H1 (cell line): Measurements from ENCODE around the gene ERO1B. TPM values are rescaled to one million over a fixed set of nuclear protein-coding genes. Genes with fewer than 3 reads are reported as not detected.

Experiments used
- CTCF ChIA-PET: fragments of 300-600 bp; sonication (Branson Sonifier 250); formaldehyde crosslinking; loops from one replicate; lab custom pipeline; 2021; ENCODE audit not compliant: partially characterized antibody; lab: Charles Lee
- POLR2A ChIA-PET: fragments of 300-600 bp; sonication (Branson Sonifier 250); formaldehyde crosslinking; loops from one replicate; lab custom pipeline; 2021; ENCODE audit warnings: inconsistent platforms; ENCODE audit not compliant: partially characterized antibody; lab: Charles Lee
- DNase-seq, 2 experiments: peaks; one replicate each; pipeline versions ENCODE4 v3.0.0 to v3.0.0-alpha.2; 2010 to 2022; ENCODE audit warnings: low spot score in 2 of 2, low read depth in 1 of 2, mixed read lengths in 1 of 2
- FAIRE-seq: peaks from 2 replicates; lab custom pipeline; 2011; peaks lifted over from hg19 to GRCh38; lab: Jason Lieb, UNC
- H2AFZ ChIP-seq: 2 replicates; pipeline ENCODE4 v1.8.1; 2012; ENCODE audit warnings: low read length, inconsistent platforms
- H2AK5ac ChIP-seq: 2 replicates; pipeline ENCODE4 v1.6.1; 2013; ENCODE audit warnings: low read depth, low read length
- H2BK120ac ChIP-seq: replicated peaks from 2 replicates; pipeline ENCODE3; 2013; ENCODE audit warnings: low read depth, low read length, inconsistent platforms
- H2BK12ac ChIP-seq: 2 replicates; pipeline ENCODE4 v1.6.1; 2013; ENCODE audit warnings: low read depth, low read length
- H2BK15ac ChIP-seq: 2 replicates; pipeline ENCODE4 v1.6.1; 2013; ENCODE audit warnings: low read length
- H2BK20ac ChIP-seq: 2 replicates; pipeline ENCODE4 v1.6.1; 2013; ENCODE audit warnings: low read length
- H2BK5ac ChIP-seq: 2 replicates; pipeline ENCODE4 v1.6.1; 2013; ENCODE audit warnings: low read depth, low read length
- H3K14ac ChIP-seq: 2 replicates; pipeline ENCODE4 v1.6.1; 2013; ENCODE audit warnings: inconsistent platforms; ENCODE audit not compliant: insufficient read length
- H3K18ac ChIP-seq: 2 replicates; pipeline ENCODE4 v1.6.1; 2013; ENCODE audit warnings: low read length; ENCODE audit errors: extremely low read depth
- H3K23ac ChIP-seq: 2 replicates; pipeline ENCODE4 v1.6.1; 2013; ENCODE audit warnings: inconsistent platforms; ENCODE audit not compliant: insufficient read length
- H3K23me2 ChIP-seq: 2 replicates; pipeline ENCODE4 v1.6.1; 2013; ENCODE audit warnings: low read depth, low read length
- H3K27ac ChIP-seq: 2 replicates; pipeline ENCODE4 v1.6.1; 2011; ENCODE audit warnings: low read depth, low read length, inconsistent platforms
- H3K27me3 ChIP-seq, 4 experiments: replicated peaks in 1 of 4; 1 replicate in 1 of 4; 2 replicates in 3 of 4; pipeline versions ENCODE4 v1.6.1 to v1.8.1; 2011 to 2013; ENCODE audit warnings: low read length in 3 of 4, mild to moderate bottlenecking in 3 of 4, inconsistent platforms in 2 of 4, mixed read lengths in 2 of 4, moderate library complexity in 1 of 4; ENCODE audit not compliant: control insufficient read depth in 3 of 4, insufficient read depth in 3 of 4; ENCODE audit errors: extremely low read depth in 1 of 4
- H3K36me3 ChIP-seq, 4 experiments: 2 replicates each; pipeline versions ENCODE4 v1.6.1 to v1.8.1; 2011 to 2013; ENCODE audit warnings: mild to moderate bottlenecking in 4 of 4, low read length in 3 of 4, moderate library complexity in 2 of 4, control low read depth in 1 of 4, inconsistent platforms in 1 of 4; ENCODE audit not compliant: insufficient read depth in 4 of 4, control insufficient read depth in 2 of 4
- H3K4ac ChIP-seq: replicated peaks from 2 replicates; pipeline ENCODE3; 2013; ENCODE audit warnings: low read length, low read depth, mixed read lengths, inconsistent platforms; ENCODE audit not compliant: insufficient read length
- H3K4me1 ChIP-seq, 4 experiments: replicated peaks in 1 of 4; 1 replicate in 1 of 4; 2 replicates in 3 of 4; pipeline versions ENCODE4 v1.6.1 to v1.8.1; 2011 to 2013; ENCODE audit warnings: low read length in 3 of 4, inconsistent platforms in 2 of 4, mixed read lengths in 1 of 4; ENCODE audit not compliant: insufficient read depth in 4 of 4, control insufficient read depth in 3 of 4
- H3K4me2 ChIP-seq, 2 experiments: 2 replicates each; pipeline versions ENCODE4 v1.6.1 to v1.8.1; 2011 to 2013; ENCODE audit warnings: low read depth in 2 of 2, low read length in 2 of 2, control low read depth in 1 of 2, inconsistent platforms in 1 of 2, mild to moderate bottlenecking in 1 of 2; ENCODE audit not compliant: insufficient read depth in 1 of 2
- H3K4me3 ChIP-seq, 4 experiments: fragments of 200-600, 300-600 bp in 1 of 4; sonication (generic), shearing (Covaris generic), sonication (Bioruptor Twin) in 1 of 4; 2 replicates each; pipeline versions ENCODE4 v1.5.1 to v1.8.1; 2011 to 2016; ENCODE audit warnings: low read length in 4 of 4, low read depth in 3 of 4, control low read depth in 2 of 4, inconsistent platforms in 2 of 4, mild to moderate bottlenecking in 2 of 4, mixed read lengths in 1 of 4, moderate library complexity in 1 of 4; ENCODE audit not compliant: insufficient read depth in 2 of 4; ENCODE audit errors: extremely low read depth in 1 of 4
- H3K56ac ChIP-seq: replicated peaks from 2 replicates; pipeline ENCODE3; 2013; ENCODE audit warnings: low read depth, mild to moderate bottlenecking, mixed read lengths, low read length, inconsistent platforms; ENCODE audit not compliant: insufficient read length
- H3K79me1 ChIP-seq: 2 replicates; pipeline ENCODE4 v1.6.1; 2013; ENCODE audit warnings: low read depth, low read length, control low read depth
- H3K79me2 ChIP-seq, 2 experiments: 2 replicates each; pipeline versions ENCODE4 v1.6.1 to v1.8.1; 2012 to 2013; ENCODE audit warnings: low read length in 2 of 2, mild to moderate bottlenecking in 2 of 2, inconsistent platforms in 1 of 2; ENCODE audit not compliant: insufficient read depth in 2 of 2, control insufficient read depth in 1 of 2
- H3K9ac ChIP-seq, 4 experiments: replicated peaks in 1 of 4; 1 replicate in 1 of 4; 2 replicates in 3 of 4; pipeline versions ENCODE4 v1.6.1 to v1.8.1; 2011 to 2013; ENCODE audit warnings: low read depth in 3 of 4, low read length in 3 of 4, control low read depth in 2 of 4, mild to moderate bottlenecking in 2 of 4, moderate library complexity in 2 of 4, inconsistent platforms in 1 of 4; ENCODE audit errors: extremely low read depth in 1 of 4
- H3K9me3 ChIP-seq, 2 experiments: 2 replicates each; pipeline versions ENCODE4 v1.6.1 to v1.8.1; 2012 to 2013; ENCODE audit warnings: mild to moderate bottlenecking in 2 of 2, moderate library complexity in 2 of 2, control low read depth in 1 of 2, inconsistent platforms in 1 of 2, low read depth in 1 of 2, low read length in 1 of 2, mixed read lengths in 1 of 2; ENCODE audit not compliant: insufficient read depth in 2 of 2
- H4K20me1 ChIP-seq, 2 experiments: replicated peaks in 1 of 2; 2 replicates each; pipeline versions ENCODE3 to v1.8.1; 2011 to 2013; ENCODE audit warnings: inconsistent platforms in 2 of 2, low read length in 2 of 2, mild to moderate bottlenecking in 1 of 2; ENCODE audit not compliant: insufficient read depth in 2 of 2, control insufficient read depth in 1 of 2
- H4K5ac ChIP-seq: 2 replicates; pipeline ENCODE4 v1.6.1; 2013; ENCODE audit warnings: low read length, low read depth, mixed read lengths, inconsistent platforms; ENCODE audit not compliant: insufficient read length
- H4K8ac ChIP-seq: 2 replicates; pipeline ENCODE4 v1.8.0; 2013; ENCODE audit warnings: mild to moderate bottlenecking, moderate library complexity, low read length, inconsistent platforms; ENCODE audit not compliant: insufficient read depth; ENCODE audit errors: extremely low read depth
- H4K91ac ChIP-seq: replicated peaks from 2 replicates; pipeline ENCODE3; 2013; ENCODE audit warnings: low read length, mixed read lengths, inconsistent platforms; ENCODE audit not compliant: insufficient read length
- ASH2L ChIP-seq: fragments of 200-600, 300-600 bp; sonication (generic); IDR thresholded peaks from one replicate; pipeline ENCODE4 v1.7.1; 2017; ENCODE audit warnings: low read length
- BACH1 ChIP-seq: IDR thresholded peaks from 2 replicates; pipeline ENCODE4 v1.6.1; 2012; ENCODE audit warnings: low read length, improper control_type of control experiment
- BCL11A ChIP-seq, 2 experiments: IDR thresholded peaks; one replicate each; pipeline ENCODE4 v1.6.1; 2011; ENCODE audit warnings: low read depth in 2 of 2, low read length in 2 of 2, mild to moderate bottlenecking in 2 of 2
- HDAC6 ChIP-seq: IDR thresholded peaks from one replicate; pipeline ENCODE4 v1.7.1; 2012; ENCODE audit warnings: low read depth, mild to moderate bottlenecking, inconsistent platforms, low read length, moderate library complexity
- JUND ChIP-seq: IDR thresholded peaks from 2 replicates; pipeline ENCODE4 v1.6.1; 2011; ENCODE audit warnings: mild to moderate bottlenecking, improper control_type of control experiment, low read length
- POU5F1 ChIP-seq: IDR thresholded peaks from 2 replicates; pipeline ENCODE4 v1.6.1; 2011; ENCODE audit warnings: low read depth, mild to moderate bottlenecking, low read length, moderate library complexity
- RAD21 ChIP-seq, 2 experiments: IDR thresholded peaks in 1 of 2; conservative IDR thresholded peaks in 1 of 2; 2 replicates each; pipeline ENCODE4 v1.6.1; 2011; ENCODE audit warnings: low read depth in 2 of 2, low read length in 2 of 2, improper control_type of control experiment in 1 of 2, inconsistent platforms in 1 of 2, mild to moderate bottlenecking in 1 of 2, moderate library complexity in 1 of 2
- RFX5 ChIP-seq: IDR thresholded peaks from 2 replicates; pipeline ENCODE4 v1.6.1; 2011; ENCODE audit warnings: low read depth, low read length, improper control_type of control experiment, borderline replicate concordance
- RNF2 ChIP-seq: fragments of 200-900, 300-1000 bp; sonication (generic); IDR thresholded peaks from 2 replicates; pipeline ENCODE4 v1.7.1; 2016; ENCODE audit warnings: borderline replicate concordance, low read depth, mild to moderate bottlenecking, antibody characterized with exemption, low read length; ENCODE audit not compliant: poor library complexity, severe bottlenecking; ENCODE audit errors: missing control alignments
- RXRA ChIP-seq: IDR thresholded peaks from 2 replicates; pipeline ENCODE4 v1.6.1; 2011; ENCODE audit warnings: low read depth, mild to moderate bottlenecking, low read length, moderate library complexity; ENCODE audit not compliant: insufficient read depth
- SAP30 ChIP-seq: fragments of 300-600 bp; sonication (generic); IDR thresholded peaks from 2 replicates; pipeline ENCODE4 v1.7.1; 2012; ENCODE audit warnings: low read length, moderate library complexity, mild to moderate bottlenecking, inconsistent platforms; ENCODE audit not compliant: insufficient read depth, insufficient replicate concordance
- SIN3A ChIP-seq, 2 experiments: IDR thresholded peaks in 1 of 2; conservative IDR thresholded peaks in 1 of 2; 2 replicates each; pipeline ENCODE4 v1.6.1; 2011 to 2012; ENCODE audit warnings: low read length in 2 of 2, improper control_type of control experiment in 1 of 2, low read depth in 1 of 2, mild to moderate bottlenecking in 1 of 2
- SIRT6 ChIP-seq: IDR thresholded peaks from one replicate; pipeline ENCODE4 v1.7.1; 2012; ENCODE audit warnings: low read length, inconsistent platforms
- TAF1 ChIP-seq: IDR thresholded peaks from 2 replicates; pipeline ENCODE4 v1.6.1; 2011; ENCODE audit warnings: mild to moderate bottlenecking, low read depth, low read length
- WGBS, 2 experiments: shearing (Covaris generic) in 1 of 2; methylation state at CpG; one replicate each; pipeline versions ENCODE4 v1.1.6 to v1.1.7; 2013 to 2015; ENCODE audit warnings: low lambda C conversion rate in 2 of 2, mixed read lengths in 2 of 2, inconsistent platforms in 1 of 2, low coverage in 1 of 2, missing lambda C conversion rate in 1 of 2; ENCODE audit not compliant: insufficient replicate concordance in 2 of 2, insufficient coverage in 1 of 2, insufficient read length in 1 of 2; ENCODE audit errors: extremely low coverage in 1 of 2, missing lambda C conversion rate in 1 of 2; 5-methylcytosine and 5-hydroxymethylcytosine counted together
- polyA plus RNA-seq, 7 experiments: library from polyadenylated mRNA; depleted of rRNA in 3 of 7; stranded (reverse) in 5 of 7; unstranded in 2 of 7; fragments of >200 nt in 5 of 7; fragments of 200-250 nt in 2 of 7; gene quantifications; 1 replicate in 5 of 7; 2 replicates in 1 of 7; 4 replicates in 1 of 7; pipeline versions ENCODE4 v1.2.1 to v1.2.3, GENCODE V29; 2011 to 2013; ENCODE audit warnings: missing spikeins in 2 of 7, mixed read lengths in 2 of 7
- total RNA-seq: library from RNA; stranded (reverse); fragmentation: NEBNext Ultra II Directional; extraction: Animal tissue kit (Norgen Biotek cat#: 25700); gene quantifications from 2 replicates; pipeline ENCODE4 v1.2.1, GENCODE V29; 2021

Gene ERO1B
- total and polyA plus RNA-seq, 2 of the 8 experiments (the other 6 are each of a cell fraction or from before 2014, with no cell fraction given), result 0.74 to 5.6 TPM

DNA sequence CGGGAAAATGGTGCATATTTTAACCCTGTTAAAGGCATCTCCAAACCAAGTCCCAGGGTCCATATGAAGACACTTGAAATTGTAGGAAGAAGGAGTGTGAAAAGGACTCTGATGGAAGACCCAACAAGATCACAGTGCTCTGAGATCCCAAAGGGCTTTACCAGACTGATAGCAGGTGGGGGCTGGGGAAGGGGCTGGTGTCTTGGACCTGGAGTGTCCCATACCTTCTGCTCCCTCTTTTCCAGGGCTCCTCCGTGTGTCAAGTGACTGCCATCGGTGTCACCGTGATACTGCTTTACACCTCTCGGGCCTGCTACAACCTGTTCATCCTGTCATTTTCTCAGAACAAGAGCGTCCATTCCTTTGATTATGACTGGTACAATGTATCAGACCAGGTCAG is 102.1 kb downstream of the ERO1B start:
- Histone ChIP-seq H4K20me1 (no peaks in the 10 kb centered on the region), H2BK5ac (no peak overlapping the region), H4K91ac (no peak overlapping the region), H3K18ac (no peak overlapping the region), H2AK5ac (no peak overlapping the region), H2BK20ac (no peak overlapping the region), H3K4me1 (no peaks in the 10 kb centered on the region; a peak in 1 of 7 replicates), H3K23ac (no peak overlapping the region), H4K5ac (no peak overlapping the region), H3K27me3 (no peaks in the 10 kb centered on the region), H3K4me3 (no peak overlapping the region), H3K79me1 (no peaks in the 10 kb centered on the region; the same call in 1 of the 2 replicates), H3K27ac (no peak overlapping the region), H3K4me2 (no peak overlapping the region), H2AFZ (no peak overlapping the region), H3K4ac (no peak overlapping the region), H3K9me3 (no peaks in the 10 kb centered on the region), H2BK12ac (no peak overlapping the region; the same call in 1 of the 2 replicates), H3K56ac (no peak overlapping the region), H2BK15ac (no peak overlapping the region), H2BK120ac (no peak overlapping the region), H3K14ac (no peak overlapping the region), H3K79me2 (no peaks in the 10 kb centered on the region), H3K9ac (no peak overlapping the region), H3K36me3 (peaks cover 0 to 7% (median 0%) of the 10 kb centered on the region in 4 experiments; a peak in 3 of 8 replicates), H3K23me2 (no peaks in the 10 kb centered on the region), H4K8ac (no peak overlapping the region)
- WGBS, 2 experiments, result 94% methylated on average over 6 of the region's 6 CpGs; no CpG with 5 or more reads in 1 of the 2 experiments
- ChIA-PET CTCF (no interaction called here), POLR2A (no interaction called here)
- FAIRE-seq (no peak), DNase-seq (no peak)
- TF ChIP-seq RFX5 (no peak), RAD21 (IDR thresholded peaks at IDR 0.05 in 1 of 2, conservative IDR thresholded peaks at IDR 0.05 in 1 of 2; ENCODE audit: low read depth in 2 of 2, low read length in 2 of 2) (no peak), RXRA (no peak), SIN3A (conservative IDR thresholded peaks at IDR 0.05 in 1 of 2, IDR thresholded peaks at IDR 0.05 in 1 of 2; ENCODE audit: low read depth in 1 of 2, low read length in 2 of 2) (no peak), JUND (no peak), TAF1 (no peak), HDAC6 (no peak), POU5F1 (no peak), BACH1 (no peak), SIRT6 (no peak), BCL11A (IDR thresholded peaks at IDR 0.05; ENCODE audit: low read depth in 2 of 2, low read length in 2 of 2) (no peak), SAP30 (no peak), RNF2 (no peak), ASH2L (no peak)
